Spleen (tissue), 11 donors: Measurements from ENCODE around the gene NLGN1. TPM values are rescaled to one million over a fixed set of nuclear protein-coding genes. Genes with fewer than 3 reads are reported as not detected.

Source experiments
- DNase-seq: peaks from one replicate; pipeline ENCODE4 v3.0.0-alpha.2; 2020
- H3K27ac ChIP-seq, 8 donors: fragments of 200-600 bp; sonication (generic) in 7 of 8; 1 replicate in 4 of 8; 2 replicates in 4 of 8; pipeline versions ENCODE4 v1.5.0 to v1.8.0; 2016 to 2021; ENCODE audit warnings: inconsistent platforms in 4 of 8, mild to moderate bottlenecking in 4 of 8, moderate library complexity in 1 of 8
- H3K27me3 ChIP-seq, 7 donors: fragments of 200-600 bp; sonication (generic) in 6 of 7; replicated peaks in 1 of 7; 1 replicate in 4 of 7; 2 replicates in 3 of 7; pipeline versions ENCODE4 v1.5.0 to v1.8.0; 2016 to 2021; ENCODE audit warnings: inconsistent platforms in 3 of 7, mild to moderate bottlenecking in 1 of 7
- H3K36me3 ChIP-seq, 6 donors: fragments of 200-600 bp; sonication (generic) in 5 of 6; 1 replicate in 4 of 6; 2 replicates in 2 of 6; pipeline versions ENCODE4 v1.5.0 to v1.8.0; 2016 to 2021; ENCODE audit warnings: inconsistent platforms in 2 of 6
- H3K4me1 ChIP-seq, 6 donors: fragments of 200-600 bp; sonication (generic) in 5 of 6; 1 replicate in 3 of 6; 2 replicates in 3 of 6; pipeline versions ENCODE4 v1.5.0 to v1.8.0; 2016 to 2021; ENCODE audit warnings: inconsistent platforms in 3 of 6
- H3K4me3 ChIP-seq, 8 donors: fragments of 200-600 bp; sonication (generic) in 7 of 8; 1 replicate in 4 of 8; 2 replicates in 4 of 8; pipeline versions ENCODE4 v1.5.0 to v1.8.0; 2016 to 2021; ENCODE audit warnings: inconsistent platforms in 4 of 8, mild to moderate bottlenecking in 4 of 8, moderate library complexity in 2 of 8
- H3K9me3 ChIP-seq, 8 donors: fragments of 200-600 bp; sonication (generic) in 7 of 8; 1 replicate in 4 of 8; 2 replicates in 4 of 8; pipeline versions ENCODE4 v1.5.0 to v1.8.0; 2016 to 2021; ENCODE audit warnings: inconsistent platforms in 4 of 8
- CTCF ChIP-seq, 11 experiments: fragments of 200-600 bp in 7 of 11; fragments of 450-650 bp in 4 of 11; sonication (generic) in 4 of 11; IDR thresholded peaks in 8 of 11; conservative IDR thresholded peaks in 3 of 11; 1 replicate in 7 of 11; 2 replicates in 4 of 11; pipeline versions ENCODE4 v1.4.0 to v1.8.0; 2016 to 2021; ENCODE audit warnings: antibody characterized with exemption in 11 of 11, inconsistent platforms in 4 of 11, mild to moderate bottlenecking in 1 of 11
- POLR2A ChIP-seq, 3 donors: fragments of 450-650 bp; IDR thresholded peaks; one replicate each; pipeline ENCODE4 v1.5.1; 2017; ENCODE audit warnings: antibody characterized with exemption in 3 of 3, mild to moderate bottlenecking in 1 of 3
- POLR2AphosphoS5 ChIP-seq, 3 donors: sonication (generic); formaldehyde crosslinking; IDR thresholded peaks; one replicate each; pipeline ENCODE4 v1.5.1; 2017; ENCODE audit warnings: antibody characterized with exemption in 3 of 3
- WGBS, 5 donors: extraction: QIAGEN DNeasy Blood & Tissue Kit in 3 of 5; methylation state at CpG; one replicate each; pipeline versions ENCODE4 v1.1.5 to v1.1.7; 2013 to 2018; 5-methylcytosine and 5-hydroxymethylcytosine counted together
- intact Hi-C: fragments of 100-400 bp; cut with DNase I; formaldehyde crosslinking; loops from one replicate; pipeline ENCODE4 v1.15.0; 2023; ENCODE audit warnings: low total_unique reads
- polyA plus RNA-seq, 3 donors: library from polyadenylated mRNA; stranded (reverse); fragments of 200-250 nt; gene quantifications; one replicate each; pipeline ENCODE4 v1.2.1, GENCODE V29; 2013
- total RNA-seq, 7 donors: library from RNA; depleted of rRNA in 3 of 7; stranded (reverse); fragments of >200 nt in 3 of 7; fragmentation: NEBNext Ultra II Directional in 4 of 7; extraction: Animal tissue kit (Norgen Biotek cat#: 25700) in 4 of 7; gene quantifications; one replicate each; pipeline versions ENCODE4 v1.1.0 to v1.2.1, GENCODE V29; 2016 to 2021
- donor health status: healthy with polysubstance abuse.
- donor health status: DM: no; HTN: no; CAD: no; lungs with moderate emphysema.
- donor health status: DM: no; HTN: no; CAD: no.
- donor health status: Bipolar disorder and iron deficiency.
- donor health status: healthy.
- donor health status: DM: no; HTN: no; CAD: no.
- donor health status: DM: yes; HTN: yes; CAD: no.

The NLGN1 gene
- total and polyA plus RNA-seq, 10 donors = 0.03 to 0.13 (median 0.03) TPM; not detected in 7

- Histone ChIP-seq H3K27ac (no peak overlapping the region), H3K36me3 (no peaks in the 10 kb centered on the region), H3K4me1 (no peaks in the 10 kb centered on the region), H3K27me3 (no peaks in the 10 kb centered on the region), H3K4me3 (no peak overlapping the region), H3K9me3 (no peaks in the 10 kb centered on the region)
- no peak for DNase-seq
- TF ChIP-seq CTCF (IDR thresholded peaks at IDR 0.05 in 8 of 11, conservative IDR thresholded peaks at IDR 0.05 in 3 of 11) (no peak), POLR2A (IDR thresholded peaks at IDR 0.05) (no peak), POLR2AphosphoS5 (IDR thresholded peaks at IDR 0.05) (no peak)
- WGBS, 5 donors = 72 to 81% (median 74%) methylated on average over 5 of the region's 5 CpGs
- intact Hi-C loops = no loop called here
These were observed 421.8 kb downstream of the NLGN1 start for GRCh38 chr3:173819368-173819767.

GRCh38 chr3:173823911-173824460 lies 426.4 kb downstream of the NLGN1 start:
- no peaks in the 10 kb centered on the region for H3K4me1 ChIP-seq
- WGBS, 5 donors = 67 to 84% (median 72%) methylated on average over 1 of the region's 1 CpG
- no peaks in the 10 kb centered on the region for H3K9me3 ChIP-seq
- no peaks in the 10 kb centered on the region for H3K27me3 ChIP-seq
- no peak overlapping the region for H3K27ac ChIP-seq
- H3K4me3 ChIP-seq = no peak overlapping the region
- H3K36me3 ChIP-seq = no peaks in the 10 kb centered on the region
- intact Hi-C loops = no loop called here
- DNase-seq = no peak
- TF ChIP-seq CTCF (IDR thresholded peaks at IDR 0.05 in 8 of 11, conservative IDR thresholded peaks at IDR 0.05 in 3 of 11) = no peak
- no peak for TF ChIP-seq POLR2A (IDR thresholded peaks at IDR 0.05)
- TF ChIP-seq POLR2AphosphoS5 (IDR thresholded peaks at IDR 0.05) = no peak

GRCh38 chr3:173825730-173826129 lies 428.2 kb downstream of the NLGN1 start:
- intact Hi-C loops = no loop called here
- 54 to 82% (median 70%) methylated on average over 1 of the region's 1 CpG for WGBS, 5 donors
- H3K4me3 ChIP-seq = no peak overlapping the region
- no peaks in the 10 kb centered on the region for H3K27me3 ChIP-seq
- no peak for DNase-seq
- H3K9me3 ChIP-seq = no peaks in the 10 kb centered on the region
- no peaks in the 10 kb centered on the region for H3K36me3 ChIP-seq
- TF ChIP-seq POLR2AphosphoS5 (IDR thresholded peaks at IDR 0.05) = no peak
- no peaks in the 10 kb centered on the region for H3K4me1 ChIP-seq
- H3K27ac ChIP-seq = no peak overlapping the region

- Histone ChIP-seq H3K4me3 (no peak overlapping the region), H3K36me3 (no peaks in the 10 kb centered on the region), H3K27ac (no peak overlapping the region), H3K9me3 (no peaks in the 10 kb centered on the region), H3K4me1 (no peaks in the 10 kb centered on the region), H3K27me3 (no peaks in the 10 kb centered on the region)
- DNase-seq = no peak
- WGBS, 5 donors = 56 to 71% (median 63%) methylated on average over 6 of the region's 6 CpGs
- TF ChIP-seq POLR2AphosphoS5 (IDR thresholded peaks at IDR 0.05) (no peak), POLR2A (IDR thresholded peaks at IDR 0.05) (no peak), CTCF (IDR thresholded peaks at IDR 0.05 in 8 of 11, conservative IDR thresholded peaks at IDR 0.05 in 3 of 11) (no peak)
- intact Hi-C loops = no loop called here
These were observed 428.9 kb downstream of the NLGN1 start for GRCh38 chr3:173826416-173826815.
